HG03175 (cell line): ENCODE measurements around the gene ACOX3.
"Not testable (repeated sequence)": the region's sequence is repeated elsewhere in the genome, so short reads cannot be mapped to it uniquely, and the experiment has no call there.

Experiments used
- ATAC-seq: cut with Tn5 transposase; IDR thresholded peaks from one replicate; pipeline ENCODE4 v1.9.1; 2021; ENCODE audit warnings: mild to moderate bottlenecking, moderate library complexity; ENCODE audit not compliant: unreplicated experiment

The ACOX3 gene

GRCh38 chr4:8359193-8359592, 81.3 kb downstream of the ACOX3 start:
- no peak for ATAC-seq

GRCh38 chr4:8356856-8357255, 83.7 kb downstream of the ACOX3 start:
- ATAC-seq, result no peak

GRCh38 chr4:8355864-8356565, 84.5 kb downstream of the ACOX3 start:
- ATAC-seq, result no peak

GRCh38 chr4:8355306-8355705, 85.2 kb downstream of the ACOX3 start:
- no peak for ATAC-seq

- ATAC-seq, result no peak
These were observed 86.5 kb downstream of the ACOX3 start for GRCh38 chr4:8353912-8354453.

- no peak for ATAC-seq
These were observed 87.3 kb downstream of the ACOX3 start for GRCh38 chr4:8353158-8353669.

- ATAC-seq, result no peak
These were observed 88.0 kb downstream of the ACOX3 start for GRCh38 chr4:8352368-8353157.

GRCh38 chr4:8351931-8352367, 88.6 kb downstream of the ACOX3 start:
- no peak for ATAC-seq

GRCh38 chr4:8350841-8351461, 89.6 kb downstream of the ACOX3 start:
- no peak for ATAC-seq

- no peak for ATAC-seq
These were observed 90.2 kb downstream of the ACOX3 start for GRCh38 chr4:8350352-8350751.

GRCh38 chr4:8349664-8350236, 90.8 kb downstream of the ACOX3 start:
- no peak for ATAC-seq

GRCh38 chr4:8349236-8349635, 91.3 kb downstream of the ACOX3 start:
- not testable (repeated sequence) for ATAC-seq

GRCh38 chr4:8348071-8348470, 92.5 kb downstream of the ACOX3 start:
- no peak for ATAC-seq

- no peak for ATAC-seq
These were observed 92.9 kb downstream of the ACOX3 start for GRCh38 chr4:8347660-8348059.

GRCh38 chr4:8346838-8347605, 93.5 kb downstream of the ACOX3 start:
- ATAC-seq, result no peak

- no peak for ATAC-seq
These were observed 94.3 kb downstream of the ACOX3 start for GRCh38 chr4:8345946-8346814.

GRCh38 chr4:8345053-8345945, 95.2 kb downstream of the ACOX3 start:
- ATAC-seq, result no peak

- ATAC-seq, result no peak
These were observed 96.1 kb downstream of the ACOX3 start for GRCh38 chr4:8344377-8344776.
